ENCODE measurements around the gene CMTM5. TPM values are rescaled to one million over a fixed set of nuclear protein-coding genes. Genes with fewer than 3 reads are reported as not detected.
"Not testable (repeated sequence)": the region's sequence is repeated elsewhere in the genome, so short reads cannot be mapped to it uniquely, and the experiment has no call there.

The CMTM5 gene
- polyA plus RNA-seq, 3 donors, result 0.26 to 0.43 TPM; not detected in 1

DNA sequence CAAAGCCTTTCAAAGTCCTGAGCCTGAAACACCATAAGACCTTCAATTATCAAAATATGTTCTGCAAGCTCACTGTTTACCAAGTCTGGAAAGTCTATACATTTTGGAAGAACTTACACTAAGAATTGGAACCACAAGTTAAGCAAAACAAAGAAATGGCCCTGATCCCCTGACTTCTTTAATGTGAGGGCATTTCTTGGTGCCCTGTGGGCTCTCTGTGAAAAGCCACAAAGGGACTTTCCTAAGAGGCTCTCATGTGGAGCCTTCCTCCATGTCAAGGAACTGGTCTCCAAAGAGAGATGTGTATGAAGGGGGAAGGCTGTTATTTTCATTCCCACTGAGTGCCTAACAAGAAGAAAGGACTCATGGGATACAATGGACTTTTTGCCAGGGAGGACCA lies 44.7 kb downstream of the CMTM5 start:
- H3K27ac ChIP-seq (ENCODE audit: low read depth, low read length), result no peak overlapping the region

DNA sequence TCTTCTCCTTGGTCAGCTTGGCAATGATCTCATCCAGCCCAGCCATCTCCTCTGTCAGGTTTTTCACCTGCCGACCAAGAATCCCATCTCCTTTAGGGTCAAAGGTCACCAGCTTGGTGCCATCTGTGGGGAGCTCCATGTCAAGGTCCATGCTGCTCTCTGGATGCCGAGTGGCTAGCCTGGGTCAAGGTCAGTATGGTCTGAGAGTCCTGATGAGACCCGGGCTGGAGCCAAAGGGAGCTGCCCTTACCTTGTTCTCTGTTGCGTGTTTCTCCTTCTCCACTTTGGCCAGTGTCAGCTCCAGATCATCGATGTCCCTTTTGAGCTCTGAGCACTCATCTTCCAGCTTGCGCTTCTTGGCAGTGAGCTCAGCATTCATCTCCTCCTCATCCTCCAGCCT lies 46.8 kb downstream of the CMTM5 start:
- WGBS, 3 donors, result 88 to 91% (median 88%) methylated on average over 6 of the region's 6 CpGs
- no peak overlapping the region for H3K27ac ChIP-seq (ENCODE audit: low read depth, low read length)

DNA sequence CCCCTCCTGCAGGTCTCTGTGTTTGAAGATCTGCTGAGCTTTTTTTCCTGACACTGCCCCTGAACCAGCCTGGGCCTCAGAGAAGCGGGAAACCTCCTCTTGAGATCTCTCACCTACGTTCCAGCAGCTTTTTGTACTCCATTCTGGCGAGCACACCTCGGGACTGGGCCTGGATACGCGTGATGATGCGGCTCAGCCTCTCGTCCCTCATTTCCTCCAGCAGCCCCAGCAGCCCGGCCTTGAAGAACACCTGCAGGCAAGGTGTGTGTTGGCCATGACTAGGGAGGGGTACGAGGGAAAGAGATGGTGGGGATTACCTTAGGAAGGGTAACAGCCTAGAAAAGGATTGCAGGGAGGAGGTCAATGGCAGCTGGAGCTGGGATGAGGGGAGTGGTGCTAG lies 48.3 kb downstream of the CMTM5 start:
- no peak overlapping the region for H3K27ac ChIP-seq (ENCODE audit: low read depth, low read length)
- WGBS, 3 donors, result 80 to 87% (median 80%) methylated on average over 10 of the region's 10 CpGs

- H3K27ac ChIP-seq (ENCODE audit: low read depth, low read length), result not testable (repeated sequence)
- WGBS, 3 donors, result 79 to 88% (median 80%) methylated on average over 6 of the region's 6 CpGs
Measured at GRCh38 chr14:23425798-23426197, 49.0 kb downstream of the CMTM5 start.

DNA sequence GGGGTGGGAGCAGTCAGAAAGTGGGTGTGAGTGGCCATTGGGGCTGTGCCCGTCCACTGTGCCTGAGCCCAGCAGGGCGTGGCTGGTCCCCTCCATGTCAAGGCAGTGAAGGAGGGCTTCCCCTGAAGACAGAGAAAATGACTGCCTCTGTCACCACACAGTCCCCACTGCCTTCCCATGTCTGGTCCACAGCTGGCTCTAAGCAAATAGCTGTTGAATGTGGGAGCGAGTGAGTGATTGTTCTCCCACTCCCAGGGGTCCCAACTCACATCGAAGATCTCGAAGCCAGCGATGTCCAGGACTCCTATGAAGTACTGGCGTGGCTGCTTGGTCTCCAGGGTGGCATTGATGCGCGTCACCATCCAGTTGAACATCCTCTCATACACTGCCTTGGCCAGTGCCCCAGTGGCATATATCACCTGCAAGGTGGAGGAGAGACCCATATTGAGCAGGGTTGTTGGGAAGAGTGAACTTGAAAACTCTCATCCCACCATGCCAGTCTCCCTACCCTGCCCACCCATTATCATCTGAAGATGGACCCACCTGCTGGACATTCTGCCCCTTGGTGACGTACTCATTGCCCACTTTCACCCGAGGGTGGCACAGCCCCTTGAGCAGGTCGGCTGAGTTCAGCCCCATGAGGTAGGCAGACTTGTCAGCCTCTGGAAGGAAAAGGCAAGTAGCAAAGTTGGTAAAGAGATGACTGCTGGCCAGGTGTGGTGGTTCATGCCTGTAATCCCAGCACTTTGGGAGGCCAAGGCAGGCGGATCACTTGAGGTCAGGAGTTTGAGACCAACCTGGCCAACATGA lies 52.0 kb downstream of the CMTM5 start:
- no peak overlapping the region for H3K27ac ChIP-seq (ENCODE audit: low read depth, low read length)
- 88 to 92% (median 90%) methylated on average over 13 of the region's 13 CpGs for WGBS, 3 donors

Other genes with a start within 250 kb of the CMTM5 start
- 10 to 100 TPM; 16.8 to 41.5 (median 25.9) TPM for gene SLC7A8, start 193.4 kb upstream of the CMTM5 start, polyA plus RNA-seq
- gene RNF212B, start 139.1 kb upstream of the CMTM5 start, polyA plus RNA-seq, result under 1 TPM in 2 of 3 donors, not detected in 1; 0.06 to 0.14 TPM
- gene HOMEZ, start 90.9 kb upstream of the CMTM5 start, polyA plus RNA-seq, result 1 to 10 TPM; 3.5 to 6.4 (median 3.8) TPM
- 10 to 100 TPM in 1 of 3 donors, 1 to 10 TPM in 2; 6.0 to 16.1 (median 6.2) TPM for gene PPP1R3E, start 74.2 kb upstream of the CMTM5 start, polyA plus RNA-seq
- gene BCL2L2, start 70.2 kb upstream of the CMTM5 start, polyA plus RNA-seq, result 100 to 1,000 TPM in 1 of 3 donors, 10 to 100 TPM in 2; 37.9 to 122 (median 58.9) TPM
- gene PABPN1, start 55.6 kb upstream of the CMTM5 start, polyA plus RNA-seq, result 100 to 1,000 TPM in 2 of 3 donors, 10 to 100 TPM in 1; 50.4 to 124 (median 110) TPM
- gene SLC22A17, start 24.2 kb upstream of the CMTM5 start, polyA plus RNA-seq, result 1 to 10 TPM; 8.4 to 9.9 (median 9.5) TPM
- gene EFS, start 11.9 kb upstream of the CMTM5 start, polyA plus RNA-seq, result 10 to 100 TPM in 2 of 3 donors, 1 to 10 TPM in 1; 2.3 to 17.5 (median 11.1) TPM
- gene IL25, start 4.2 kb upstream of the CMTM5 start, polyA plus RNA-seq, result under 1 TPM in 1 of 3 donors, not detected in 2; 0.06 TPM
- 10 to 100 TPM in 1 of 3 donors, under 1 TPM in 2; 0.18 to 10.8 (median 0.56) TPM for gene MYH6, start 31.2 kb downstream of the CMTM5 start, polyA plus RNA-seq
- gene MYH7, start 58.6 kb downstream of the CMTM5 start, polyA plus RNA-seq, result 1 to 10 TPM in 2 of 3 donors, under 1 TPM in 1; 0.07 to 6.5 (median 2.8) TPM
- gene NGDN, start 92.7 kb downstream of the CMTM5 start, polyA plus RNA-seq, result 10 to 100 TPM; 22.2 to 50.3 (median 28.0) TPM
- gene ZFHX2, start 174.7 kb downstream of the CMTM5 start, polyA plus RNA-seq, result under 1 TPM; 0.35 to 0.79 (median 0.74) TPM
- 10 to 100 TPM in 2 of 3 donors, 1 to 10 TPM in 1; 8.2 to 22.1 (median 18.3) TPM for gene THTPA, start 179.2 kb downstream of the CMTM5 start, polyA plus RNA-seq
- 10 to 100 TPM; 31.8 to 73.2 (median 60.2) TPM for gene AP1G2, start 190.7 kb downstream of the CMTM5 start, polyA plus RNA-seq
- gene JPH4, start 201.7 kb downstream of the CMTM5 start, polyA plus RNA-seq, result under 1 TPM; 0.24 to 0.79 (median 0.70) TPM

Data from adipose tissue (tissue), 3 donors.